GM18517 (cell line): ENCODE results near the gene PSME3.

ENCODE experiments used
- ATAC-seq: cut with Tn5 transposase; IDR thresholded peaks from one replicate; pipeline ENCODE4 v1.9.1; 2021; ENCODE audit warnings: mild to moderate bottlenecking, moderate library complexity; ENCODE audit not compliant: unreplicated experiment

The PSME3 gene

DNA sequence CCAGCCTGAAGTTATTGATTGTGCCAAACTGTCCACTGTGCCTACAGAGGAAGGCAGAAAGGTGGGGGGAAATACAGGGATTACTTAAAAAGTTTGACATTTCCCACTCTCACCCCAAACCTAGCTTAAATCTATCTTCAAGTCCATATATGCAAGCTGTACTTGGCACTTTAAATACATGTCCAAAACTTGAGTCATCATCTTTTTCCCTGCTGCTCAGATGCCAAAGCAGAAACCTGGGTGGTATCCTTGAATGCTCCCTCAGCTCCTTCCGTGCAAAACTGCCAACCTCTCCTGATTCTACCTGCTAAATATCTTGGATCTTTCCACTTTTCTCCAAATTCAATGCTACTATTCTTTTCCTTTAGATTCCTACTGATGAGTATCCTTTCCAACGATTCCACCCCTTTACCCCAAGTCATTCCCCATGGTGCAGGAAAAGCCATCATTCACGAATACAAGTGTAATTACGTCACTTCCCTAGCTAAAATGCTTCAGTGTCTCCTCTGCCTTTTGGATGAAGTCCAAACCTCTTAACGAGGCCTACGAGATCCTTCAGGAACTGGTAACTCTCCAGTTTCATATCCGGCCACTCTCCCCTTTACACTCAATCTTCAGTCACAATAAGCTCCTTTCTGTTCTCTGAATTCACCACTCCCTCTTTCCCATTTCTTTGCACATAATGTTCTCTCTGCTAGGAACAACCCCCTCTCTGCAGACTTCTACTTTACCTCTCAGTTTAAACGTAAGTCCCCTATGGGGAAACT is 18.4 kb upstream of the PSME3 start:
- no peak for ATAC-seq

DNA sequence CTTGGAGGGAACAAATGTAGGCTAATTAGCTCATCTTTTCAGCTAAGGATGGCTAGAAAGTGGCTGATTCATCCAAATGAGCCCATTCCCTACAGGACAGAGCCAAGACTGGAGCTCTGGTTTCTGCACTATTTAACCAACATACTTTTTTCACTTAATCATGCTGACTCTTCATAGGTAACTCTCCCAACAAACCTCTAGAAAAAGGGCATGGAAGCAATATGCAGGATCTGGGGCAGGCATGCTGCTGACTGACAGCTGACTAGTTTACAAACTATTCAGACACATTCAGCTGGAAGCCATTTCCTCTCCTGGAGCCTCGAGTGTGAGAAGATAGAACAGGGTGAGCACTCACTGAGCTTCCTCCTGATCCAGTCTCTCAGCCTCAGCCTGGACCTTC is 15.3 kb upstream of the PSME3 start:
- no peak for ATAC-seq

DNA sequence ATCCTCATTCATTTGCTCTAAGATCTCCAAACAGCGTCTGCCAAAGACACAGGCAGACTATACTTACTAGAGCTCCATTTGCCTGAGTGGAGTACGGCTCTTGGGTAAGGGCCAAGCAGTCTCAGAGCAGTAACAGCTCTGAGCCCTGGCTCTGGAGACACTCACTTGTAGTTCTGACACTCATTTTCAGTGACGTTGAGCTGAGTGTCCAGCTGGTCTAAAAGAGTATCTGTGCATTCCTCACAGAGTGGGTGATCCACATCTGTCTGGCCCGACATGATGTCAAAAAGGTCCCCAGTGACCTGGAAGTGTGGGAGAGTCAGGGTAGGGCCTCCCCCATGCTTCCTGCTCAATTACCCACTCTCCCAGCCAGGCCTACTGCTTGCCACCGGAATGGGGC is 14.8 kb upstream of the PSME3 start:
- ATAC-seq: no peak

DNA sequence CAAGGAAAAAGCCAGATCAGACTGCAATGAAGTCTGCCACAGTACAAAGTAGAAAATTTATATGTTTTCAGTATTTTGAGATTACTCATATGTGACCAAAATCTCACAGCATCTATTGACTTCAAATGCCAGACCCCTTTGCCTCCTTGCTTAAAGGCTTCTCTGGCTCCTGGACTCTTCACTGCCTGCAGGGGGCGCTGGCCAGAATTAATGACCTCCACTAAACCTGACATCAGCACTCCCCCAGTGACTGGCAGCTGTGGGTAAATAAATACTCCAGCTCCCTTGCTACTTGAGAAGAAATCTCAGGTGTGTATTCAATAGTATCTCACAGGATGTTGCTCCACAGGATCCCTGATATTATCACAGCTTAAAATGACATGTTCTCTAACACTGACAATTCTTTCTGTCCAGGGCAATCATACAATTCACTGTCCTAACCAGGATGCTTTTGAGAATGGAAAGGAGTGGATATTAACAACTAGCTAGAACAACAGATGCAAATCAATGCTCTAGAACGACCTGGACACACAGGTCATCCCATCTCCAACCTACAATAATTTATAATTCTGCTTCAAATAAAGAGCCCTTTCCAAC is 13.2 kb upstream of the PSME3 start:
- ATAC-seq: no peak

DNA sequence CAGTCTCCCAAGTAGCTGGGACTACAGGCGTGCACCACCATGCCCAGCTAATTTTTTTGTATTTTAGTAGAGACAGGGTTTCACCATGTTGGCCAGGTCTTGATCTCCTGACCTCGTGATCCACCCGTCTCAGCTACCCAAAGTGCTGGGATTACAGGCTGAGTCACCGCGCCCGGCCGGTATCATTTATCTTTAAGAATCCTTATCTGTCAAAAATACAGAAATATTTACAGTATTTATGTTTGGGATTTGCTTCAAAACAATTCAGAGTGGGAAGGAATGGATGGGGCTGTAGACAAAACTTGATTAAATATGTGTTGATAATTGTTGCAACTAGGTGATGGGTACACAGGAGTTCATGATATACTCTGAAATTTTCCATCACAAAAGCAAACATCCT is 12.0 kb upstream of the PSME3 start:
- ATAC-seq: no peak

DNA sequence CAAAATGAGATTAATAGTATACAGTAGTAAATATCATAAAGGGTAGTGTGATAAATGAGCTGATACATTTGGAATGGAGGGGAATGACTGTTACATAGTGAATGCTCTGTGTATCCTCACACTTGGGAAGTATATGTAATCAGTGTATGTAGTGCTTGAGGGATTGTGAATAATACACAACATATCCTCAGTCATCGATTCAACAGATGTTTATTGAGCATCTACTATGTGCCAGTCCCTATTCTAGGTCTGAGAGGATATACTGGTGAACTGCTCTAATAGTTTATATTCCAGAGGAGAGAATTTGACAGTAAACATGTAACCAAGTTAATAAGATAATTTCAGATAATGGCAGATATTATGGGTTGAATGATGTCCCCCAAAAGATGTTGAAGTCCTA is 5.7 kb upstream of the PSME3 start:
- ATAC-seq: no peak

DNA sequence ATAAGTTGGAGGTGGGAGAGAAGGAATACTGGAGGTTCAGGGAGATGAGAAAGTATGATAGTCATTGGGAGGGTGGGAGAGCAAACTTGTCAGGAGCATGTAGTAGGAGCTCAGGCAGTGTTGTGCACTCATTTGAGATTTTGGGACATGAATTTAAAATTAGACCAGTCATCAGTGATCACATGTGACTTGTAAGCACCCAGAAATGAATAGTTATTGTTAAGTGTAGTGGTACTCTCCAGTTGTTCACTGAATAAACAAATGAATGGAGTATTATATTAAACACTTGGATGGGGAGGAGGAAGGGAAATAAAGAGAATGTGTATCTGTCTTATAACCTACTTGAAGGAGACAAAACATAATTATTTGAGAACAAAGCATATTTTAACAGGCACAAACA is 2.2 kb upstream of the PSME3 start:
- ATAC-seq: no peak

DNA sequence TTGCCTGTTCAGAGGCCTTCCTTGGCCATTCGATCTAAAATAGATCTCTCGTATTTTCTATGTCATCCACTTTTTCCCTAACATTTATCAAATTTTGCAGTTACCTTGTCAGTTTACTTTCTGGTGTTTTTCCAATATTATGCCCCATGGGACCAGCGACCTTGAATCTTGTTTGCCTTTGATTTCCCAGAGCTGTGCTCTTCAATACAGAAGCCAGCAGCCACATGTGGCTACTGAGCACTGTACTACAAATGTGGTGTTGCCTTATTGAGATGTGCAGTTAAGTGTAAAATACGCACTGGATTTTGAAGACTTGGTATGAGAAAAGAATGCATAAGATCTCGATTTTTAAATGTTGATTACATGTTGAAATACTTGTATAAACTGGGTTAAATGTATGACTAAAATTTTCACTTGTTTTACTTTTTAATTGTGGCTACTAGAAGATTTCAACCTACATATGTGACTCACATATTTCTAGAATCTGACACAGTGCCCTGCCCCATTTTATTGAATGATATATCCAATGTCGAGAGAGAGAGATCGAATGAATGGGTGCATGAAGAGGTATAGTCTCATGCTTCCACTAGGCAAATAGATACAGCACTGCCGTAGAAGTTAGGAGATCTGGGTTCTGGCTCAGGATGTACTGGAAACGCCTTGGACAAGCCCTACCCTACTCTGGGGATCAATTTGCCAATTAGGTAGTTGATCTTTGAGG is 824 bp upstream of the PSME3 start:
- peak; percentile 22 for ATAC-seq

DNA sequence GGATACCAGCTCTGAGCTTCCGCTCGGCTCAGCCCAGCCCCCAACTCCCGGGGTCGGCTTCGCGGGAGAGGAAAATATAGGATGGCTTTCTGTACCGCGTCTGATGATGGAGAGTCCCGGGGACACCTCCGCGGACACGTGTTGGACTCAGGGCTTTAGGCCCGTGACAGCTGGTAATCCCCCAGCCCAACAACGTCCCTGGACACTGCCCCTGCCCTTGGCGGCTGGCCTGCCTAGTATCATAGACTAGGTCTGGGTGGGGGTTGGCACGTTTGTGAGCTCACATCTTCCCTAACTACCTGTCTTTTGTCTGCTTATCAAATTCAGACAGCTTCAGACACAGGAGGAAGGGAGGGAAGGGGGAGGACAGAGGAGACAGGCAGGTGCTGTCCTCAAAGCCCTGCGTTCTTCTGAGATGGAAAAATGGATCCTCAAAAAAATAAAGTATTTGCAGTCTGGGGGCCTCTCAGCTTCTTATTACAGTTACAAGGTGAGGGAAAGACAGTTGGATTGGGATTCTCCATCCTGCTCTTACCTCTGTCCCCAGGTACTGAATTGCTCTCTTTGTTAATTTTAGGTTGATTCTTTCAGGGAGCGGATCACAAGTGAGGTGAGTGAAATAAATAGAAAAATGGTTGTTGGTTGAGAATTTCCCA is 698 bp downstream of the PSME3 start:
- no peak for ATAC-seq

DNA sequence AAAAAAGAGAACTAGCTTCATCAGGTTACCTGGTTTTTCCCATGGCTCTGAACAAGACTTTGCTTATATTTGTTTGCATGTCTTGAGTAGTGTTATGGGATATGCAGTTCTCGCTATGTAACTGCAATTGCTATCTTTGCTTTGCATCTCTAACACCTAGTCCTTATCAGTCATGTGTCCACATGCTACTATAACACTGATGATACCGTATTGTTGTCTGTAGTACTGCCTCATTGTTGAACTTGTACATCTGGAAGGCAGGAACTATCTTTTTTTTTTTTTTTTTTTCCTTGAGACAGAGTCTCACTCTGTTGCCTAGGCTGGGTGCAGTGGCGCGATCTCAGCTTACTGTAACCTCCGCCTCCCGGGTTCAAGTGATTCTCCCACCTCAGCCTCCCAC is 2.5 kb downstream of the PSME3 start:
- ATAC-seq: no peak

DNA sequence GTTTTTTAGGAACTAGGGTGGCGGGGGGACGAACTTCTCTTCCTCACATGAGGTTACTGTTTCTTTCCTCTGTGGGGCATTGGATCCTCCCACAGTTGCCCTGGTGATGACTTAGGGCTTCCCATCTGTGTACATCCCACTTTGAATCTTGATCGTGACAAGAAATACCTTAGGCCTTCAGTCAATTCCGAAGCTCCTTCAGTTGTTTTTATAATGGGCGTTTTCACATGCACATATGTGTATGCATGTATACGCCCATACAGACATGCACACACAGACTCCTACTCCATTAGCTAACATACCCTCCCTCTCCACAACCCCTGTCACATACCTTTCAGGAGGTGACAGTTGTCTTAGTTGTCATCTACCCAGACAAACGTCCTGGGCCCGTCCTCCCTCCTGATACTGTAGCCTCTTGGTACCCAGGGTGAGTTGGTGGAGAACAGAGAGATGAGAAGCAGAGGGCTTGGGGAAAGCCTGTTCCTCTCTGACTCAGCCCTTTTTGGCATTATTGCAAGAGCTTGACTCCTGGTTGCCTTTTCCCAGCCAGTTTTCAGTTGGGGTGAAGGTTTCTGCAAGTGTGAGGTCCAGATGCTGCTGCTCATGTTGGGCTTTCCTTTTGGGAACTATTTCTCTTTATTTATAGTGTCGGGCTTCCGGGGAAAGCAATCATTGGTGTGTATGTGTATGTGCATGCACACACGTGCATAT is 8.9 kb downstream of the PSME3 start:
- ATAC-seq: no peak

DNA sequence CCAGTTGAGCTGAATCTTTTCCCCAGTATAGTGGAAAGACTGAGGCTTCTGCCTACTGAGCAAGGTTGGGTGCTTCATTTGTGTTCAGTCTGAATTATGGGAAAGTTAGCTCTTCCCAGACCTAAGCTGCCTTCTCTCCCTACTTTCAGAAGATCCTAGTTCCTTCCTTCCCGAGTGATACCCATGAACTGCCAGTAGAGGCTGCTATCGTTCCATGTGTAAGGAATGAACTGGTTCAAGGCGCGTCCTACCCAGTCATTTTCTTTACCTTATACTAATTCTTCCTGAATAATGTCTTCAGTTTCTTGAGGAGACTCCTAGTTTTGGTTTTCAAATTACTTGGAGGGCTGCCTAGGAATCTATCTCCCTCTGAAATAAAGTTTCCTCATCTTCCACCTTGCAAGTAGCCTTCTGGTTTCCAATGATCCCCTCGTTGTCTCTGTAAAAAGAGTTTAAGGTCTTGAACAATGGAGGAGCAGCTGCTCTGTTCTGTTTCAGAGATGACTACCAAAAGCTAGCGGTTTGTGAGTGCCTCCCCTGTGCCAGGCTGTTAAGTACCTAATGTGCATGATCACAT is 10.2 kb downstream of the PSME3 start:
- no peak for ATAC-seq

DNA sequence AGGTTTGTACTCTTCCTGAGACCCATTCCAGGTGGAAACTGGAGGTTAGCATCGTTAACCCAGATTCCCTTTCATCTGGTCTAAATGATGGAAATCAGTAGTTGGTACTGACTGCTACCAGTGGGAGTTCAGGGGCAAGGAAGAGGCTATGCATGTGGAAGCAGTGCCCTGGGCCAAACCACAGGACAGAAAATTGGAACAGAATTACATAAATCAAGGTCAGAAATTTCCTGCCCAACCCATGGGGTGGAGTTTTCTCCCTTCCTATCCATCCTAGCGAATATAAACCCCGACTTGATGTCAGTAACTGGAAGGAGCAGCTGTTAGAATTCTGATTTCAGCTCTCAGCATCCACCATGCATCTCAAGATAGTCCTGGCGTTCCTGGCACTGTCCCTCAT is 11.1 kb downstream of the PSME3 start, which contains the start of gene AOC2:
Gene AOC2 (plus strand): TSS at position 310 of the 400 bp plus-strand sequence. CDS start 47 bp downstream, at position 357.
- no peak for ATAC-seq

DNA sequence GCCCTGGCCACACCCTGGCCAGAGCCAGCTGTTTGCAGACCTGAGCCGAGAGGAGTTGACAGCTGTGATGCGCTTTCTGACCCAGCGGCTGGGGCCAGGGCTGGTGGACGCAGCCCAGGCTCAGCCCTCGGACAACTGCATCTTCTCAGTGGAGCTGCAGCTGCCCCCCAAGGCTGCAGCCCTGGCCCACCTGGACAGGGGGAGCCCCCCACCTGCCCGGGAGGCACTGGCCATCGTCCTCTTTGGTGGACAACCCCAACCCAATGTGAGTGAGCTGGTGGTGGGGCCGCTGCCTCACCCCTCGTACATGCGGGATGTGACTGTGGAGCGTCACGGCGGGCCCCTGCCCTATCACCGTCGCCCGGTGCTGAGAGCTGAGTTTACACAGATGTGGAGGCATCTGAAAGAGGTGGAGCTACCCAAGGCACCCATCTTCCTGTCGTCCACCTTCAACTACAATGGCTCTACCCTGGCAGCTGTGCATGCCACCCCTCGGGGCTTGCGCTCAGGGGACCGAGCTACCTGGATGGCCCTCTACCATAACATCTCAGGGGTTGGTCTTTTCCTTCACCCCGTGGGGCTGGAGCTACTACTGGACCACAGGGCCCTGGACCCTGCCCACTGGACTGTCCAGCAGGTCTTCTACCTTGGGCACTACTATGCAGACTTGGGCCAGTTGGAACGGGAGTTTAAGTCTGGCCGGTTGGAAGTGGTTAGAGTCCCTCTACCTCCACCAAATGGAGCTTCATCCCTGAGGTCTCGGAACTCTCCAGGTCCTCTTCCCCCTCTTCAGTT is 11.8 kb downstream of the PSME3 start:
- ATAC-seq: no peak

DNA sequence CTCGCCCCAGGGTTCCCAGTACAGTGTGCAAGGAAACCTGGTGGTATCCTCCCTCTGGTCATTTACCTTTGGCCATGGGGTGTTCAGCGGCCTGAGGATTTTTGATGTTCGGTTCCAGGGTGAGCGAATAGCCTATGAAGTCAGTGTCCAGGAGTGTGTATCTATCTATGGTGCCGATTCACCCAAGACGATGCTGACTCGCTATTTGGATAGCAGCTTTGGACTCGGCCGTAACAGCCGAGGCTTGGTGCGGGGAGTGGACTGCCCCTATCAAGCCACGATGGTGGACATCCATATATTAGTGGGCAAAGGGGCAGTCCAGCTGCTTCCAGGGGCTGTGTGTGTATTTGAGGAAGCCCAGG is 12.3 kb downstream of the PSME3 start:
- ATAC-seq: no peak

DNA sequence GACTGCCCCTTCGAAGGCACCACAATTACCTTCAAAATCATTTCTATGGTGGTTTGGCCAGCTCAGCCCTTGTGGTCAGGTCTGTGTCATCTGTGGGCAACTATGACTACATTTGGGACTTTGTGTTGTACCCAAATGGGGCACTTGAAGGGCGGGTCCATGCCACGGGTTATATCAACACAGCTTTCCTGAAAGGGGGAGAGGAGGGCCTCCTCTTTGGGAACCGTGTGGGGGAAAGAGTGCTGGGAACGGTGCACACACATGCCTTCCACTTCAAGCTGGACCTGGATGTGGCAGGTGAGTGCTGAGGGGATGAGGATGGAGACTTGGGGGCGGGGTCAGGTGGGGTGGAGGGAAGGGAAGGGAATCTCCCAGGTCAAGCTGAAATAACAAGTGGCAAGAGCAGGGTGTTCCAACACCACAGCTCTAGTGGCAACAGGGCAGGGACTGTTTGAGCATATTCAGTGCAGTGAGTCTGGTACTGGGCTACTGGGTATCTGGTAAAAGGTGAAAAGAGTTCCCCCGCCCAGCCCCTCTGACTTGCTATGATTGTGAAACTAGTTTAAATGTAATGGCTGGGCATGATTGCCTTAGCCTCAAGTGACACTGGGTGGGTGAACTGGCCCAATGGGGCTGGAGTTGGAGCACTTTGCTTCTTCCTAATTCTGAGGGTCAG is 12.9 kb downstream of the PSME3 start:
- no peak for ATAC-seq

DNA sequence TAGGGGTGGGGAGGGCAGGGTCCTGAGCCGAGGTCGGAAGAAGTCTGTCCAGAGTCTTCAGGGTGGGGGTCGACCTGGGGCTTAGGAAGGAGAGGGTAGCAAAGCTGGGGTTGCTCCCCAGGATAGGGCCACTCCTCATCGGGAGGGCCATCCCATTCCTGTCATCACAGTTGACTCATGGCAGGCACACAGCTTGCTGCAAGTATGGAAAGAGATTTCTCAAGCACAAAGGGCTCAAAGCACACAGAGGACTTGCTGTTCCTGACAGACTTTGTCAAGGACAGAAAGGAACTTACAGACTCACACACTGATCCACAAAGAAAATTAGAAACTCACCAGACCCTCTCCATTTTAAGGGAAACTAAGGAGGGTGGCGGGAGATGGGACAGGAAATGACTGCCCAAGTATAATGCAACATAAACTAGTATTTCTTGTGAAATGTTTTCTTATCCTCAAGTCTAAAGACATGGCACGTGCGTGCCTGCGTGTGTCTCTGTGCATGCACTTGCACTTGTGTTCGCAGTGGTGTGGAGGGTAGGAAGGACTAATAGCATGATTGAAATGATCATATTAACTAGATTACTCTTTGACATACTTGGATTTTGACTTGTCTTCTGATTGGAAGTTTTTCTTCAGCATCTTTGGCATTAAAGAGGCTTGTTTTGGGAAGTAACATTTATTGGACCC is 13.5 kb downstream of the PSME3 start:
- no peak for ATAC-seq

DNA sequence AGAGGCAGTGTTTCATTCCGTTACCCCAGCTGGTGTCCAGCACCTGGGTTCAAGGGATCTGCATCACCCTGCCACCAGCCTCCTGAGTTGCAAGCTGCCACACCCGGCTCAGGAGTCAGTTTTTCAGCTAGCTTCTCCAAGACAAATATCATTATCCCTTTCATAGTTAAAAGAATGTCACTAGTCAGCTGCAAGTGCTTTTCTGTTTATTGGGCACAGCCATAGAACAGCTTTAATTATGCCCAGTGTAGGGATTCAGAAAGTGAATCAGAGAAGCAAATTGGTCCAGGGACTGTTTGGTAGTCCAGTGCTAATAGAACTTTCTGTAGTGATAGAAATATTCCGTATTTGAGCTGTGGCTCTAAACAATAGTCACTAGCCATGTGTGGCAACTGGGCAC is 14.9 kb downstream of the PSME3 start:
- no peak for ATAC-seq

DNA sequence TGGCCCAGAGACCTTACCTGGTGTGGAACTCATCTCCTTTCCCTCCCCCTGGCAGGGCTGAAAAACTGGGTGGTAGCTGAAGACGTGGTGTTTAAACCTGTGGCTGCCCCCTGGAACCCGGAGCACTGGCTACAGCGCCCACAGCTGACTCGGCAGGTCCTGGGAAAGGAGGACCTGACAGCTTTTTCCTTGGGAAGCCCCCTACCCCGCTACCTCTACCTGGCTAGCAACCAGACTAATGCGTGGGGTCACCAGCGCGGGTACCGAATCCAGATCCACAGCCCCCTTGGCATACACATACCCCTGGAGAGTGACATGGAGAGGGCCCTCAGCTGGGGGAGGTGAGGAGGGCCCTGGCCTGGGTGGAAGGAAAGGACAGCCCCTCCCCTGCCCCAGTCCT is 15.8 kb downstream of the PSME3 start:
- ATAC-seq: no peak
